NCI-H2107 (cell line): ENCODE data around the gene AHDC1.

ENCODE experiments used
- DNase-seq: peaks from one replicate; lab custom pipeline; 2025; lab: John Stamatoyannopoulos, UW

The AHDC1 gene

DNA sequence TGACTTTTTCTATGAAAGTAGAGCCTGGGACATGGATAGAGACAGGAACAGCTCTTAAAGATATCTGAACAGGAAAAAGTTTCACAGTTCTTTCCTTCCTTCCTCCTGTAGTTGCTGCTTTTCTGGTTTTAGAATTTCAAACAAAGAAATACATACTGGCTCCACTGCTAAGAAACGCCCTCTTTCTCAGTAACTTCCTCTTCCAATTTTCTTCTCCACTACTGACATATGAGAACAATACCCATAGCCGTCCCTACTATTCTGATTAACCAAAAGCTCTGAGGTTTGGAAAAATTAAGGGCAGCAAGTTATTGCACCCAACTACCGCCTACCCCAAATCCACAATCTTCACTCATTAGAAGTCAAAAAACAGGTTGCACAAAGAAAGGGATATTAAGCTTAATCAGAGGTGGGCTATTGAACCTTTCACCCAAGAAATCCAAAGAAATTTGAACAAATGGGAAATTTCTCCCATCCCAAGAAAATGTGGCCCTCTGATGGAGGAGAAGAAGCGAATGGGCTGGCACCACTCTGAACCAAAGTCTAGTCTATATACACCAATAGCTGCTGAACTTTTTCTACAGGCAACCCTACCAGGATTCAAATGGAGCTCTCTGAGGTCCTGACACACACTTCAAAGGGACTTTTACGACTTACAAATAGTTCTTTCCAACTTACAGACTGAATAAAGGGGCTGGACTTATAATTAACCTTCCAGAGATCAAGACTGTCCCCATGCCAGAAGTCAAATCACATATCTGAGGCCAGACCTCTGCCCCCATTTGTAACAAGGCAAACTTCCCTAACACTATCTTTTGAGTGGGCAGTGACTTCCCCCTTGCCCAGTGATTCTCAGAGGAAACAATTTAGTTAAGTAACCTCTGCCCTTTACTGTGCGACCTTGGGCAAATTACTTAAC lies 115.7 kb downstream of the AHDC1 start:
- no peak for DNase-seq

DNA sequence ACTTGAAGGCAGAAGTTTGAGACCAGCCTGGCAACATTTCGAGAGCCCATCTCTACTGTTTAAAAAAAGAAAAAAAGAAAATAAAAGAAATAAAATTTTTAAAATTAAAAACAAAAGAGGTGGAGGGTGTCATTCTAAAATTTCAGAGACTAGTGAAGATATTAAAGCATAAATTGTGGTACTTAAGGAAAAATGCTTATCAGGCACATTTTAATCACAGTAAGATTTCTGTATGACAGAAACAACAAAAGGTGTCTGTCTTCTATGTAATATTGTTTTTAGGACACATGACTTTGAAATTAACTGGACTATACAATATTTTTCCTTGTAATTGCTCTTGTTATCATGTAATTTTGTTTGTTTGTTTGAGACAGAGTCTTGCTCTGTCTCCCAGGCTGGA lies 118.6 kb downstream of the AHDC1 start:
- no peak for DNase-seq
